Measurements from ENCODE around the gene FLACC1. TPM values are rescaled to one million over a fixed set of nuclear protein-coding genes. Genes with fewer than 3 reads are reported as not detected.

Gene FLACC1
- total RNA-seq, 2 experiments from 2014 or later, result 4.5 to 4.8 TPM

DNA sequence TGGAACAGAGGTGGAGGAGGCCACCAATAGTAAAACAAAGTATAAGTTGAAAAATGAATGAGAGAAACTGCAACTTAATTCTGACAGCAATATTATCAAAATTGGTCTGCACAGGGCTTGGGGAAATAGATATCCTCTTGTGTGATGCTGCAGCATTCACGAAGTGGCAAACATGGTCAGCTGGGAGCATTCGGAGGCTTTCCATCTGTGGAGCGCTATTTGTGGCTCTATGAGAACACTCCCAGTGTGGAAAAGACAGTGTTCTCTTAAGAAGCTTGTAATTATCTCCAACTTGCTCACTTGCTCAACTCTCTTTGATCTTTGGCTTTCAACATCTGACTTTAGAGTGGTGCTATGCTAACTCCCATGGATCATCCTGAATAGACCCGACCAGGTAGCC lies 3.1 kb upstream of the FLACC1 start:
- Mint-ChIP-seq H3K27ac (peak overlapping the region; percentile 60), H3K36me3 (ENCODE audit: low read depth) (peaks cover 28% of the 10 kb centered on the region), H3K4me3 (no peak overlapping the region), H3K9me3 (no peaks in the 10 kb centered on the region), H3K27me3 (no peaks in the 10 kb centered on the region), H3K4me1 (ENCODE audit: low read depth) (peaks cover 36% of the 10 kb centered on the region)
- ChIA-PET POLR2A (no interaction called here), CTCF (no interaction called here)
- ATAC-seq (ENCODE audit: poor library complexity), result no peak
- intact Hi-C loops (cut with DNase I, micrococcal nuclease), result loop anchor here (5.0 to 10.0 kb wide), 3 partner anchors 83 to 455 kb away; partner anchors contain the start of gene CASP10 (in 1 of the 2)
- Histone ChIP-seq H3K36me3 (ENCODE audit: insufficient read depth, low read length) (peaks cover 6% of the 10 kb centered on the region), H3K27ac (ENCODE audit: low read depth in 1 of 2, low read length in 2 of 2) (no peak overlapping the region), H3K9me3 (ENCODE audit: control insufficient read depth in 1 of 2, insufficient read depth in 1 of 2, low read length in 2 of 2) (peaks cover 0 to 11% of the 10 kb centered on the region in 2 experiments), H3K4me3 (ENCODE audit: low read length) (no peak overlapping the region), H3K4me1 (ENCODE audit: insufficient read depth, low read length) (peaks cover 17% of the 10 kb centered on the region), H3K27me3 (ENCODE audit: control insufficient read depth in 1 of 2, insufficient read depth in 2 of 2, low read length in 2 of 2) (no peaks in the 10 kb centered on the region)
- TF ChIP-seq, protein P1, sequence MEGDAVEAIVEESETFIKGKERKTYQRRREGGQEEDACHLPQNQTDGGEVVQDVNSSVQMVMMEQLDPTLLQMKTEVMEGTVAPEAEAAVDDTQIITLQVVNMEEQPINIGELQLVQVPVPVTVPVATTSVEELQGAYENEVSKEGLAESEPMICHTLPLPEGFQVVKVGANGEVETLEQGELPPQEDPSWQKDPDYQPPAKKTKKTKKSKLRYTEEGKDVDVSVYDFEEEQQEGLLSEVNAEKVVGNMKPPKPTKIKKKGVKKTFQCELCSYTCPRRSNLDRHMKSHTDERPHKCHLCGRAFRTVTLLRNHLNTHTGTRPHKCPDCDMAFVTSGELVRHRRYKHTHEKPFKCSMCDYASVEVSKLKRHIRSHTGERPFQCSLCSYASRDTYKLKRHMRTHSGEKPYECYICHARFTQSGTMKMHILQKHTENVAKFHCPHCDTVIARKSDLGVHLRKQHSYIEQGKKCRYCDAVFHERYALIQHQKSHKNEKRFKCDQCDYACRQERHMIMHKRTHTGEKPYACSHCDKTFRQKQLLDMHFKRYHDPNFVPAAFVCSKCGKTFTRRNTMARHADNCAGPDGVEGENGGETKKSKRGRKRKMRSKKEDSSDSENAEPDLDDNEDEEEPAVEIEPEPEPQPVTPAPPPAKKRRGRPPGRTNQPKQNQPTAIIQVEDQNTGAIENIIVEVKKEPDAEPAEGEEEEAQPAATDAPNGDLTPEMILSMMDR (IDR thresholded peaks at IDR 0.05), result no peak
- DNase-seq, result no peak

DNA sequence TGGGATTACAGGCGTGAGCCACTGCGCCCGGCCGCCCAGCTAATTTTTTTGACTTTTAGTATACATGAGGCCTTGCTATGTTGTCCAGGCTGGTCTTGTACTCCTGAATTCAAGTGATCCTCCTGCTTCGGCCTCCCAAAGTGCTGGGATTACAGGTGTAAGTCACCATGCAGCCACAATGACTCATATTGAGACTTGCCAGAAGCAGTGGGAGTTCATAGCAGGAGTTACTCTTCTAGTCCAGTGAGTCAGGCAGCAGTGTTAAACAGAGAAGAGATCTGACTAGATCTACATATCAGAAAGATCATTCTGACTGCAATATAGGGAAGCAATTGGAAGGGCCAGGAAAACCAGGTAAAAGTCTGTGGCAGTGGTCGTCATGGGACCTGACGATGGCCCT lies 1.5 kb upstream of the FLACC1 start:
- Mint-ChIP-seq H3K4me3 (no peak overlapping the region), H3K27ac (no peak overlapping the region), H3K9me3 (no peaks in the 10 kb centered on the region), H3K36me3 (ENCODE audit: low read depth) (peaks cover 16% of the 10 kb centered on the region), H3K27me3 (no peaks in the 10 kb centered on the region), H3K4me1 (ENCODE audit: low read depth) (peaks cover 28% of the 10 kb centered on the region)
- peaks cover 15% of the 10 kb centered on the region for H3K4me1 ChIP-seq (ENCODE audit: insufficient read depth, low read length)
- peak in 1 of 14 experiments; percentile 19 for DNase-seq
- H3K4me3 ChIP-seq (ENCODE audit: low read length), result no peak overlapping the region
- CTCF ChIA-PET, result interaction anchor here (1.2 kb wide), 1 partner anchor 82 kb away, joined by 3 read pairs; no protein-coding TSS in a partner anchor
- no peak overlapping the region for H3K27ac ChIP-seq (ENCODE audit: low read depth in 1 of 2, low read length in 2 of 2)
- intact Hi-C loops (cut with DNase I, micrococcal nuclease), result loop anchor here in 1 of 2 experiments (5.0 kb wide), 1 partner anchor 46 kb away; no protein-coding TSS in a partner anchor
- H3K36me3 ChIP-seq (ENCODE audit: insufficient read depth, low read length), result peaks cover 6% of the 10 kb centered on the region
- peaks cover 0 to 10% of the 10 kb centered on the region in 2 experiments for H3K9me3 ChIP-seq (ENCODE audit: control insufficient read depth in 1 of 2, insufficient read depth in 1 of 2, low read length in 2 of 2)
- H3K27me3 ChIP-seq (ENCODE audit: control insufficient read depth in 1 of 2, insufficient read depth in 2 of 2, low read length in 2 of 2), result no peaks in the 10 kb centered on the region
- TF ChIP-seq, protein P1 (IDR thresholded peaks at IDR 0.05), result no peak
- ATAC-seq (ENCODE audit: poor library complexity), result no peak
- POLR2A ChIA-PET, result no interaction called here

GRCh38 chr2:201353116-201353515 lies 4.0 kb downstream of the FLACC1 start:
- no peak overlapping the region for H3K27ac Mint-ChIP-seq

More at GRCh38 chr2:201353116-201353515, 4.0 kb downstream of the FLACC1 start:
- POLR2A ChIA-PET, result no interaction called here
- Histone ChIP-seq H3K4me1 (ENCODE audit: insufficient read depth, low read length) (no peaks in the 10 kb centered on the region), H3K27me3 (ENCODE audit: control insufficient read depth in 1 of 2, insufficient read depth in 2 of 2, low read length in 2 of 2) (no peaks in the 10 kb centered on the region), H3K9me3 (ENCODE audit: control insufficient read depth in 1 of 2, insufficient read depth in 1 of 2, low read length in 2 of 2) (no peaks in the 10 kb centered on the region), H3K4me3 (ENCODE audit: low read length) (no peak overlapping the region), H3K36me3 (ENCODE audit: insufficient read depth, low read length) (peaks cover 8% of the 10 kb centered on the region), H3K27ac (ENCODE audit: low read depth in 1 of 2, low read length in 2 of 2) (no peak overlapping the region)
- Mint-ChIP-seq H3K4me1 (ENCODE audit: low read depth) (no peaks in the 10 kb centered on the region), H3K4me3 (no peak overlapping the region), H3K36me3 (ENCODE audit: low read depth) (peaks cover 12% of the 10 kb centered on the region), H3K27me3 (no peaks in the 10 kb centered on the region), H3K9me3 (no peaks in the 10 kb centered on the region)
- CTCF ChIA-PET, result no interaction called here
- TF ChIP-seq, protein P1 (IDR thresholded peaks at IDR 0.05), result no peak
- DNase-seq (no peak), ATAC-seq (ENCODE audit: poor library complexity) (no peak)
- intact Hi-C loops (cut with DNase I, micrococcal nuclease), result no loop called here
